HepG2 (cell line): ENCODE measurements around the gene SRSF3. TPM values are rescaled to one million over a fixed set of nuclear protein-coding genes. Genes with fewer than 3 reads are reported as not detected.

Source experiments
- ASH2L ChIP-seq: fragments of 300-600, 200-600 bp; sonication (generic); IDR thresholded peaks from 2 replicates; pipeline ENCODE4 v1.7.0; 2017; ENCODE audit warnings: low read depth, mild to moderate bottlenecking, moderate library complexity, mixed read lengths, low read length; ENCODE audit not compliant: insufficient read length
- BRCA1 ChIP-seq: sonication (generic); formaldehyde crosslinking; IDR thresholded peaks from 2 replicates; pipeline ENCODE4 v1.4.0; 2020; ENCODE audit warnings: missing genetic modification reagents
- CREM ChIP-seq, 2 experiments: sonication (generic) in 1 of 2; formaldehyde crosslinking in 1 of 2; IDR thresholded peaks; 2 replicates each; pipeline versions ENCODE4 v1.4.0 to v1.6.1; 2016 to 2020; ENCODE audit warnings: antibody characterized with exemption in 1 of 2, mild to moderate bottlenecking in 1 of 2, missing genetic modification reagents in 1 of 2
- HDAC2 ChIP-seq: sonication (generic); formaldehyde crosslinking; IDR thresholded peaks from 2 replicates; pipeline ENCODE4 v1.4.0; 2020; ENCODE audit warnings: missing genetic modification reagents
- MBNL3 ChIP-seq: fragments of 250-450 bp; sonication (Bioruptor Pico); conservative IDR thresholded peaks from 2 replicates; pipeline ENCODE4 v1.8.0; 2022; ENCODE audit warnings: mild to moderate bottlenecking, inconsistent platforms
- NR2C2 ChIP-seq: sonication (generic); formaldehyde crosslinking; IDR thresholded peaks from 2 replicates; pipeline ENCODE4 v1.4.0; 2020; ENCODE audit warnings: missing genetic modification reagents, mild to moderate bottlenecking, moderate library complexity, borderline replicate concordance
- NR2F1 ChIP-seq, 2 experiments: fragments of 450-650 bp in 1 of 2; formaldehyde crosslinking in 1 of 2; IDR thresholded peaks; 2 replicates each; pipeline versions ENCODE4 v1.5.0 to v1.6.1; 2016 to 2020; ENCODE audit warnings: mild to moderate bottlenecking in 1 of 2, missing compliant biosample characterization in 1 of 2, missing genetic modification reagents in 1 of 2, moderate library complexity in 1 of 2
- PLSCR1 ChIP-seq: sonication (generic); formaldehyde crosslinking; IDR thresholded peaks from 2 replicates; pipeline ENCODE4 v1.5.0; 2020; ENCODE audit warnings: missing genetic modification reagents, mild to moderate bottlenecking, borderline replicate concordance
- SIN3A ChIP-seq: IDR thresholded peaks from 2 replicates; pipeline ENCODE4 v1.6.1; 2011; ENCODE audit warnings: low read depth, mild to moderate bottlenecking, control low read depth, low read length, borderline replicate concordance
- SMAD9 ChIP-seq: sonication (generic); formaldehyde crosslinking; IDR thresholded peaks from 2 replicates; pipeline ENCODE4 v1.5.1; 2020; ENCODE audit warnings: mild to moderate bottlenecking, missing genetic modification reagents
- SNAPC4 ChIP-seq: sonication (generic); formaldehyde crosslinking; IDR thresholded peaks from 2 replicates; pipeline ENCODE4 v1.4.0; 2020; ENCODE audit warnings: mild to moderate bottlenecking, missing genetic modification reagents
- TSC22D2 ChIP-seq: sonication (generic); formaldehyde crosslinking; IDR thresholded peaks from 2 replicates; pipeline ENCODE4 v1.5.1; 2020; ENCODE audit warnings: missing genetic modification reagents, mild to moderate bottlenecking, borderline replicate concordance
- ZNF501 ChIP-seq: sonication (generic); formaldehyde crosslinking; IDR thresholded peaks from 2 replicates; pipeline ENCODE4 v1.5.1; 2020; ENCODE audit warnings: mild to moderate bottlenecking, moderate library complexity, missing genetic modification reagents
- ZNF772 ChIP-seq: sonication (generic); formaldehyde crosslinking; IDR thresholded peaks from 2 replicates; pipeline ENCODE4 v1.5.0; 2020; ENCODE audit warnings: mild to moderate bottlenecking, missing genetic modification reagents
- ZSCAN12 ChIP-seq: sonication (generic); formaldehyde crosslinking; IDR thresholded peaks from 2 replicates; pipeline ENCODE4 v1.9.0; 2021; ENCODE audit warnings: mild to moderate bottlenecking, missing genetic modification reagents
- polyA plus RNA-seq, 8 experiments: library from polyadenylated mRNA; depleted of rRNA in 3 of 8; stranded (reverse) in 7 of 8; unstranded in 1 of 8; fragments of >200 nt; fragmentation: Illumina TruSeq in 4 of 8; extraction: Trizol in 4 of 8; gene quantifications; 2 replicates each; pipeline versions ENCODE4 v1.2.1 to v1.2.3, GENCODE V29; 2011 to 2016; ENCODE audit warnings: low read depth in 4 of 8, missing spikeins in 1 of 8, mixed read lengths in 1 of 8; ENCODE audit not compliant: insufficient read depth in 1 of 8
- total RNA-seq, 5 experiments: library from RNA; depleted of rRNA; stranded (reverse); fragments of >200 nt; fragmentation: Illumina TruSeq; extraction: Trizol; gene quantifications; 2 replicates each; pipeline ENCODE4 v1.2.3, GENCODE V29; 2016; ENCODE audit warnings: low read depth in 1 of 5
- TF ChIP-seq, protein P1 (sequence below): sonication (generic); formaldehyde crosslinking; IDR thresholded peaks from 2 replicates; pipeline ENCODE4 v1.5.0; 2020; ENCODE audit warnings: mild to moderate bottlenecking, missing genetic modification reagents, borderline replicate concordance
- TF ChIP-seq, protein P2 (sequence below): sonication (generic); formaldehyde crosslinking; IDR thresholded peaks from 2 replicates; pipeline ENCODE4 v1.4.0; 2020; ENCODE audit warnings: missing genetic modification reagents

SRSF3 gene
- total and polyA plus RNA-seq, 2 of the 13 experiments (the other 11 are each of a cell fraction or from before 2014, with no cell fraction given): 206 to 684 TPM

DNA sequence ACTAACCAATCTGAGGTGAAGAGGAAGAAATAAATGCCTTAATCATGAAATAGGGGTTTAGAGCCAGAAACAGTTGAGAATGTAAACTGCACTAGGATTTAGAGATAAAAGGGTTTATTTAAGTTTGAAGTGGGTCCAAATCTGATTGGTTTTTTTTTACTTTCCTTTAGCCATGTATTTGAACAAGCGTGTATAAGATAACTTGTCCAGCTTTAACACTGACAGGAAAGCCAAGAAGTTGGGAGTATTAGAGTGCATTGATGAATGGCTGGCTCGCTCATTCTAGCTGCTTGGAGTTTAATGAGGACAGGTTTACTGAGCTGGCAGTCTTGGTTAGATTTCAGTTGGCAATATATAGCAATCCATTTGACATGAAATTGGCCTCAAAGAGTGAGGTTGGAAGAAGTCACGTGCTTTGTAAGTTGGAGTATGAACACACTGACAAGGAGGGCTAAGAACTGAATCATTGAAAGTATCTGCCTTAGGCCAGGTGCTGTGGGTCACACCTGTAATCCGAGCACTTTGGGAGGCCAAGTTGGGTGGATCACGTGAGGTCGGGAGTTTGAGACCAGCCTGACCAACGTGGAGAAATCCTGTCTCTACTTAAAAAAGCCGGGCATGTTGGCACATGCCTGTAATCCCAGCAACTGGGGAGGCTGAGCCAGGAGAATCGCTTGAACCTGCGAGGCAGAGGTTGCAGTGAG lies 13.7 kb downstream of the SRSF3 start (continued):
- TF ChIP-seq PLSCR1 (no peak), ZNF501 (CRISPR knock-in tag) (no peak), HDAC2 (CRISPR knock-in tag) (no peak), SIN3A (no peak), ASH2L (no peak), NR2C2 (CRISPR knock-in tag) (no peak), SNAPC4 (no peak), NR2F1 (CRISPR knock-in tag; IDR thresholded peaks at IDR 0.05) (no peak), BRCA1 (no peak), ZSCAN12 (CRISPR knock-in tag) (no peak), CREM (IDR thresholded peaks at IDR 0.05) (no peak), CREM (CRISPR knock-in tag; IDR thresholded peaks at IDR 0.05) (no peak), TSC22D2 (CRISPR knock-in tag) (no peak), SMAD9 (CRISPR knock-in tag) (no peak), MBNL3 (CRISPR knock-in tag) (no peak), ZNF772 (no peak)
- TF ChIP-seq, protein P1, sequence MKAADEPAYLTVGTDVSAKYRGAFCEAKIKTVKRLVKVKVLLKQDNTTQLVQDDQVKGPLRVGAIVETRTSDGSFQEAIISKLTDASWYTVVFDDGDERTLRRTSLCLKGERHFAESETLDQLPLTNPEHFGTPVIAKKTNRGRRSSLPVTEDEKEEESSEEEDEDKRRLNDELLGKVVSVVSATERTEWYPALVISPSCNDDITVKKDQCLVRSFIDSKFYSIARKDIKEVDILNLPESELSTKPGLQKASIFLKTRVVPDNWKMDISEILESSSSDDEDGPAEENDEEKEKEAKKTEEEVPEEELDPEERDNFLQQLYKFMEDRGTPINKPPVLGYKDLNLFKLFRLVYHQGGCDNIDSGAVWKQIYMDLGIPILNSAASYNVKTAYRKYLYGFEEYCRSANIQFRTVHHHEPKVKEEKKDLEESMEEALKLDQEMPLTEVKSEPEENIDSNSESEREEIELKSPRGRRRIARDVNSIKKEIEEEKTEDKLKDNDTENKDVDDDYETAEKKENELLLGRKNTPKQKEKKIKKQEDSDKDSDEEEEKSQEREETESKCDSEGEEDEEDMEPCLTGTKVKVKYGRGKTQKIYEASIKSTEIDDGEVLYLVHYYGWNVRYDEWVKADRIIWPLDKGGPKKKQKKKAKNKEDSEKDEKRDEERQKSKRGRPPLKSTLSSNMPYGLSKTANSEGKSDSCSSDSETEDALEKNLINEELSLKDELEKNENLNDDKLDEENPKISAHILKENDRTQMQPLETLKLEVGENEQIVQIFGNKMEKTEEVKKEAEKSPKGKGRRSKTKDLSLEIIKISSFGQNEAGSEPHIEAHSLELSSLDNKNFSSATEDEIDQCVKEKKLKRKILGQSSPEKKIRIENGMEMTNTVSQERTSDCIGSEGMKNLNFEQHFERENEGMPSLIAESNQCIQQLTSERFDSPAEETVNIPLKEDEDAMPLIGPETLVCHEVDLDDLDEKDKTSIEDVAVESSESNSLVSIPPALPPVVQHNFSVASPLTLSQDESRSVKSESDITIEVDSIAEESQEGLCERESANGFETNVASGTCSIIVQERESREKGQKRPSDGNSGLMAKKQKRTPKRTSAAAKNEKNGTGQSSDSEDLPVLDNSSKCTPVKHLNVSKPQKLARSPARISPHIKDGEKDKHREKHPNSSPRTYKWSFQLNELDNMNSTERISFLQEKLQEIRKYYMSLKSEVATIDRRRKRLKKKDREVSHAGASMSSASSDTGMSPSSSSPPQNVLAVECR (CRISPR knock-in tag): no peak
- TF ChIP-seq, protein P2, sequence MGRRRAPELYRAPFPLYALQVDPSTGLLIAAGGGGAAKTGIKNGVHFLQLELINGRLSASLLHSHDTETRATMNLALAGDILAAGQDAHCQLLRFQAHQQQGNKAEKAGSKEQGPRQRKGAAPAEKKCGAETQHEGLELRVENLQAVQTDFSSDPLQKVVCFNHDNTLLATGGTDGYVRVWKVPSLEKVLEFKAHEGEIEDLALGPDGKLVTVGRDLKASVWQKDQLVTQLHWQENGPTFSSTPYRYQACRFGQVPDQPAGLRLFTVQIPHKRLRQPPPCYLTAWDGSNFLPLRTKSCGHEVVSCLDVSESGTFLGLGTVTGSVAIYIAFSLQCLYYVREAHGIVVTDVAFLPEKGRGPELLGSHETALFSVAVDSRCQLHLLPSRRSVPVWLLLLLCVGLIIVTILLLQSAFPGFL: no peak
